IMR-90 (cell line): ENCODE results near the gene GLP2R. TPM values are rescaled to one million over a fixed set of nuclear protein-coding genes. Genes with fewer than 3 reads are reported as not detected.

ENCODE experiments used
- ATAC-seq: fragments of 200-7000 bp; cut with Tn5 transposase; 2 replicates; pipeline ENCODE4 v1.9.1; 2020; ENCODE audit warnings: low read depth, mild to moderate bottlenecking, moderate library complexity
- BruUV-seq: library from RNA; stranded (reverse); fragments of 400-500 nt; replicated peaks from 2 replicates; lab custom pipeline; 2021; lab: Mats Ljungman, UMichigan
- CTCF ChIA-PET: fragments of 300-600 bp; formaldehyde crosslinking; extraction: SDS; loops from one replicate; lab custom pipeline; 2021; ENCODE audit warnings: antibody characterized with exemption; lab: Yijun Ruan, JAX
- POLR2A ChIA-PET: fragments of 300-600 bp; sonication (Branson Sonifier 250); formaldehyde crosslinking; loops from one replicate; lab custom pipeline; 2022; ENCODE audit warnings: antibody characterized with exemption; ENCODE audit not compliant: unreplicated experiment; lab: Charles Lee
- DNase-seq: peaks from one replicate; pipeline ENCODE4 v3.0.0; 2013
- H2AFZ ChIP-seq: replicated peaks from 2 replicates; pipeline ENCODE3; 2013; ENCODE audit warnings: low read length, mild to moderate bottlenecking; ENCODE audit not compliant: poor library complexity
- H2AK5ac ChIP-seq: 2 replicates; pipeline ENCODE4 v1.6.1; 2013; ENCODE audit warnings: low read depth, low read length, inconsistent platforms
- H2AK9ac ChIP-seq: replicated peaks from 2 replicates; pipeline ENCODE3; 2013; ENCODE audit warnings: mild to moderate bottlenecking, low read depth, low read length, moderate library complexity; ENCODE audit not compliant: poor library complexity
- H2BK120ac ChIP-seq: 2 replicates; pipeline ENCODE4 v1.6.1; 2013; ENCODE audit warnings: low read depth, low read length, inconsistent platforms
- H2BK15ac ChIP-seq: 3 replicates; pipeline ENCODE4 v1.6.1; 2013; ENCODE audit warnings: low read depth, low read length, inconsistent platforms
- H2BK20ac ChIP-seq: 2 replicates; pipeline ENCODE4 v1.6.1; 2013; ENCODE audit warnings: low read depth, mild to moderate bottlenecking, inconsistent platforms, low read length, moderate library complexity
- H2BK5ac ChIP-seq: 2 replicates; pipeline ENCODE4 v1.6.1; 2013; ENCODE audit warnings: mild to moderate bottlenecking, low read depth, low read length, inconsistent platforms; ENCODE audit not compliant: poor library complexity, severe bottlenecking
- H3K14ac ChIP-seq: replicated peaks from 2 replicates; pipeline ENCODE4 v1.6.1; 2013; ENCODE audit warnings: low read depth, low read length, inconsistent platforms
- H3K18ac ChIP-seq: 2 replicates; pipeline ENCODE4 v1.6.1; 2013; ENCODE audit warnings: low read depth, low read length, control low read depth
- H3K23ac ChIP-seq: 2 replicates; pipeline ENCODE4 v1.6.1; 2013; ENCODE audit warnings: low read depth, low read length, inconsistent platforms
- H3K27ac ChIP-seq: 2 replicates; pipeline ENCODE4 v1.5.1; 2013; ENCODE audit warnings: mild to moderate bottlenecking, control low read depth, low read length; ENCODE audit not compliant: insufficient read depth
- H3K27me3 ChIP-seq: 2 replicates; pipeline ENCODE4 v1.6.1; 2013; ENCODE audit warnings: low read length; ENCODE audit not compliant: control insufficient read depth, insufficient read depth
- H3K36me3 ChIP-seq: 2 replicates; pipeline ENCODE4 v1.6.1; 2013; ENCODE audit warnings: low read length, mixed read lengths; ENCODE audit not compliant: control insufficient read depth, insufficient read depth
- H3K4ac ChIP-seq: 2 replicates; pipeline ENCODE4 v1.6.1; 2013; ENCODE audit warnings: low read depth, low read length, inconsistent platforms
- H3K4me1 ChIP-seq: 2 replicates; pipeline ENCODE4 v1.6.1; 2013; ENCODE audit warnings: low read length, mixed read lengths; ENCODE audit not compliant: control insufficient read depth, insufficient read depth
- H3K4me2 ChIP-seq: 2 replicates; pipeline ENCODE4 v1.6.1; 2013; ENCODE audit warnings: low read depth, mild to moderate bottlenecking, control low read depth, low read length, moderate library complexity
- H3K4me3 ChIP-seq: 2 replicates; pipeline ENCODE4 v1.5.1; 2013; ENCODE audit warnings: low read depth, mild to moderate bottlenecking, control low read depth, low read length, moderate library complexity; ENCODE audit not compliant: insufficient read depth
- H3K56ac ChIP-seq: 2 replicates; pipeline ENCODE4 v1.6.1; 2013; ENCODE audit warnings: low read length, inconsistent platforms; ENCODE audit not compliant: insufficient read depth; ENCODE audit errors: extremely low read depth
- H3K79me1 ChIP-seq, 2 experiments: 2 replicates each; pipeline ENCODE4 v1.6.1; 2013; ENCODE audit warnings: low read length in 2 of 2, inconsistent platforms in 1 of 2, low read depth in 1 of 2
- H3K9ac ChIP-seq: 2 replicates; pipeline ENCODE4 v1.6.1; 2013; ENCODE audit warnings: low read depth, low read length, control low read depth
- H3K9me1 ChIP-seq: 2 replicates; pipeline ENCODE4 v1.6.1; 2013; ENCODE audit warnings: low read length, inconsistent platforms; ENCODE audit not compliant: insufficient read depth
- H3K9me3 ChIP-seq: 2 replicates; pipeline ENCODE4 v1.6.1; 2013; ENCODE audit warnings: low read length; ENCODE audit not compliant: control insufficient read depth, insufficient read depth
- H4K20me1 ChIP-seq: 2 replicates; pipeline ENCODE4 v1.6.1; 2013; ENCODE audit warnings: low read length, inconsistent platforms; ENCODE audit not compliant: insufficient read depth
- H4K5ac ChIP-seq: 2 replicates; pipeline ENCODE4 v1.6.1; 2013; ENCODE audit warnings: mild to moderate bottlenecking, low read depth, low read length, control low read depth
- H4K8ac ChIP-seq, 2 experiments: 2 replicates each; pipeline ENCODE4 v1.6.1; 2013; ENCODE audit warnings: low read depth in 2 of 2, low read length in 2 of 2, control low read depth in 1 of 2, inconsistent platforms in 1 of 2
- H4K91ac ChIP-seq: 2 replicates; pipeline ENCODE4 v1.6.1; 2013; ENCODE audit warnings: low read depth, low read length, inconsistent platforms; ENCODE audit not compliant: insufficient read depth
- BHLHE40 ChIP-seq: fragments of 150-350 bp; IDR thresholded peaks from 2 replicates; pipeline ENCODE4 v1.6.1; 2016; ENCODE audit warnings: mild to moderate bottlenecking, low read depth, low read length
- CEBPB ChIP-seq: IDR thresholded peaks from 2 replicates; pipeline ENCODE4 v1.6.1; 2012; ENCODE audit warnings: low read depth, low read length, improper control_type of control experiment
- CHD1 ChIP-seq: IDR thresholded peaks from 2 replicates; pipeline ENCODE4 v1.6.1; 2012; ENCODE audit warnings: low read depth, low read length, improper control_type of control experiment
- FOS ChIP-seq: fragments of 150-350 bp; IDR thresholded peaks from 2 replicates; pipeline ENCODE4 v1.6.1; 2016; ENCODE audit warnings: low read depth, low read length
- MAFK ChIP-seq: IDR thresholded peaks from 2 replicates; pipeline ENCODE4 v1.6.1; 2012; ENCODE audit warnings: low read depth, low read length, improper control_type of control experiment
- MXI1 ChIP-seq: IDR thresholded peaks from 2 replicates; pipeline ENCODE4 v1.6.1; 2012; ENCODE audit warnings: low read depth, mild to moderate bottlenecking, low read length, moderate library complexity, borderline replicate concordance
- NFE2L2 ChIP-seq: fragments of 150-350 bp; IDR thresholded peaks from 2 replicates; pipeline ENCODE4 v1.6.1; 2016; ENCODE audit warnings: low read depth, mild to moderate bottlenecking, low read length
- POLR2A ChIP-seq: IDR thresholded peaks from 2 replicates; pipeline ENCODE4 v1.6.1; 2012; ENCODE audit warnings: mild to moderate bottlenecking, low read depth, low read length
- RAD21 ChIP-seq: IDR thresholded peaks from 2 replicates; pipeline ENCODE4 v1.6.1; 2012; ENCODE audit warnings: low read length, improper control_type of control experiment
- RCOR1 ChIP-seq: IDR thresholded peaks from 2 replicates; pipeline ENCODE4 v1.6.1; 2012; ENCODE audit warnings: mild to moderate bottlenecking, low read length, improper control_type of control experiment; ENCODE audit not compliant: insufficient replicate concordance
- RFX5 ChIP-seq: IDR thresholded peaks from 2 replicates; pipeline ENCODE4 v1.8.0; 2012; ENCODE audit warnings: low read depth, mild to moderate bottlenecking, low read length, moderate library complexity
- SMC3 ChIP-seq: fragments of 150-350 bp; IDR thresholded peaks from 2 replicates; pipeline ENCODE4 v1.6.1; 2016; ENCODE audit warnings: low read depth, mild to moderate bottlenecking, antibody characterized with exemption, low read length, moderate library complexity
- WGBS, 2 experiments: methylation state at CpG; one replicate each; pipeline versions ENCODE4 v1.1.5 to v1.1.7; 2013; ENCODE audit warnings: missing lambda C conversion rate in 2 of 2; ENCODE audit not compliant: insufficient read length in 1 of 2; ENCODE audit errors: extremely low coverage in 2 of 2; 5-methylcytosine and 5-hydroxymethylcytosine counted together
- dilution Hi-C: fragments of 300-500 bp; cut with HindIII; formaldehyde crosslinking; loops from one replicate; pipeline ENCODE4 v1.14.3; 2018; ENCODE audit warnings: low sequenced_read_pairs; ENCODE audit not compliant: unreplicated experiment
- in situ Hi-C: fragments of 300-500 bp; cut with MboI; formaldehyde crosslinking; loops from 3 replicates; pipeline ENCODE4 v1.14.3; 2019; ENCODE audit warnings: low sequenced_read_pairs, inconsistent platforms, mixed read lengths
- intact Hi-C: fragments of 100-400 bp; cut with micrococcal nuclease; formaldehyde crosslinking; loops from 2 replicates; pipeline ENCODE4 v1.10.0; 2022
- polyA plus RNA-seq, 3 experiments: library from polyadenylated mRNA; depleted of rRNA; stranded (reverse); fragments of >200 nt; gene quantifications; 2 replicates each; pipeline ENCODE4 v1.2.3, GENCODE V29; 2012; ENCODE audit warnings: low replicate concordance in 1 of 3
- total RNA-seq: library from RNA; depleted of rRNA; stranded (reverse); fragments of >200 nt; gene quantifications from 2 replicates; pipeline ENCODE4 v1.2.3, GENCODE V29; 2012
- TF ChIP-seq, protein P1 (sequence below): fragments of 150-350 bp; IDR thresholded peaks from 2 replicates; pipeline ENCODE4 v1.6.1; 2017; ENCODE audit warnings: mild to moderate bottlenecking, antibody characterized with exemption, low read length, low read depth
- TF ChIP-seq, protein P2 (sequence below): fragments of 150-350 bp; IDR thresholded peaks from 2 replicates; pipeline ENCODE4 v1.6.1; 2016; ENCODE audit warnings: low read depth, mild to moderate bottlenecking, low read length, moderate library complexity, borderline replicate concordance
- TF ChIP-seq, protein P3 (sequence below): conservative IDR thresholded peaks from 2 replicates; pipeline ENCODE4 v1.5.1; 2012; ENCODE audit warnings: mild to moderate bottlenecking, low read depth, low read length, improper control_type of control experiment

GLP2R gene
- total and polyA plus RNA-seq, 2 of the 4 experiments (the other 2 are of a cell fraction): 0.07 TPM; not detected in 1

DNA sequence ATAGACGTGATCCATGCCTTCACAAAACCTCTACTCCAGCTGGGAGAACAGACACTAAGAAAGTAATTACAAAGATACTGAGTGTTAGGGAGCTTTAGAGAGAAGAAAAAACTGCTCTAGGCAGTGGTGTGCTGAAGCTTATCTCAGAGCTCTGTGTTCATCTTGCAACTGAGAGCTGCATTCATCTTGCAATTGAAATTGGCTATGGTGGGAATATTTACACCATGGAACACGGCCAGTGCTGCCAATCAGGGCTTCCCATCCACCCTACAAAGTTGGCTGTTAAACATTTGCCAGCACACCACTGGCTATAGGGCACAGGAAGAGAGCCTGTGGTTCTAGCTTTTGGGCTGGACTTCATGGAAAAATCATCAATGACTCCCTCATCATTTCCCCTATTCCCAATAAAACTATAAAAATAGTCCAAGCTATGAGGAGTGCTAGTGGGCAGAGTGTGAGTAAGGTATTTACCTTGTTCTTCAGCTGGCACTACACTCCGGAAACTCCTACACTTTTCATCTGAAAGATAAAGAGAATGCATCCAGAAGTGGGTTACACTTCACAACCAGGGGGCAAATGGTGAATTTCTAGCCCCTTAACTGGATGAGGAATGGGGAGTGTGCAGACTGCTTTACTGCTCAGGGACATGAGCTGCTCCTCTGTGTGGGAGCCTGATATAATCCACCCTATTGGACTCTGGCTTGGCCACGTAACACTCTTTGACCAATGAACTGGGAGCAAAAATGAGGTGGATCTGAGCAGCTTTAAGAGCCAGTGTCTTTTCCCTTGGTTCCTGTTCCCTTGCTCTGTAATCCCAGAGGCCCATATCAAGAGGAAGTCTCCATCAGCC lies 15.4 kb upstream of the GLP2R start:
- Histone ChIP-seq H4K8ac (no peak overlapping the region), H4K20me1 (no peaks in the 10 kb centered on the region), H3K9me3 (peaks cover 4% of the 10 kb centered on the region; the same call in 1 of the 2 replicates), H3K9me1 (no peaks in the 10 kb centered on the region), H3K4me2 (no peak overlapping the region), H3K14ac (no peak overlapping the region), H3K27me3 (no peaks in the 10 kb centered on the region), H3K79me1 (no peaks in the 10 kb centered on the region), H3K56ac (no peak overlapping the region), H4K91ac (no peak overlapping the region), H3K27ac (no peak overlapping the region), H2AK5ac (no peak overlapping the region), H3K36me3 (no peaks in the 10 kb centered on the region), H4K5ac (no peak overlapping the region), H2BK20ac (no peak overlapping the region), H2AK9ac (no peak overlapping the region), H3K4me3 (no peak overlapping the region), H2BK120ac (no peak overlapping the region), H3K4me1 (no peaks in the 10 kb centered on the region), H3K4ac (no peak overlapping the region), H3K9ac (no peak overlapping the region), H2BK5ac (no peak overlapping the region), H3K23ac (no peak overlapping the region), H3K18ac (no peak overlapping the region), H2AFZ (no peak overlapping the region), H2BK15ac (no peak overlapping the region)
- in situ Hi-C loops: no loop called here
- intact Hi-C loops: no loop called here
- dilution Hi-C loops: no loop called here
- WGBS, 2 experiments: no CpG with 5 or more reads among the region's 4 CpGs
- POLR2A ChIA-PET: no interaction called here
- no TSS peak for BruUV-seq
- TF ChIP-seq, protein P1, sequence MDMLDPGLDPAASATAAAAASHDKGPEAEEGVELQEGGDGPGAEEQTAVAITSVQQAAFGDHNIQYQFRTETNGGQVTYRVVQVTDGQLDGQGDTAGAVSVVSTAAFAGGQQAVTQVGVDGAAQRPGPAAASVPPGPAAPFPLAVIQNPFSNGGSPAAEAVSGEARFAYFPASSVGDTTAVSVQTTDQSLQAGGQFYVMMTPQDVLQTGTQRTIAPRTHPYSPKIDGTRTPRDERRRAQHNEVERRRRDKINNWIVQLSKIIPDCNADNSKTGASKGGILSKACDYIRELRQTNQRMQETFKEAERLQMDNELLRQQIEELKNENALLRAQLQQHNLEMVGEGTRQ: no peak
- TF ChIP-seq RFX5: no peak
- no peak for TF ChIP-seq CEBPB
- TF ChIP-seq, protein P2, sequence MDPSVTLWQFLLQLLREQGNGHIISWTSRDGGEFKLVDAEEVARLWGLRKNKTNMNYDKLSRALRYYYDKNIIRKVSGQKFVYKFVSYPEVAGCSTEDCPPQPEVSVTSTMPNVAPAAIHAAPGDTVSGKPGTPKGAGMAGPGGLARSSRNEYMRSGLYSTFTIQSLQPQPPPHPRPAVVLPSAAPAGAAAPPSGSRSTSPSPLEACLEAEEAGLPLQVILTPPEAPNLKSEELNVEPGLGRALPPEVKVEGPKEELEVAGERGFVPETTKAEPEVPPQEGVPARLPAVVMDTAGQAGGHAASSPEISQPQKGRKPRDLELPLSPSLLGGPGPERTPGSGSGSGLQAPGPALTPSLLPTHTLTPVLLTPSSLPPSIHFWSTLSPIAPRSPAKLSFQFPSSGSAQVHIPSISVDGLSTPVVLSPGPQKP: no peak
- TF ChIP-seq BHLHE40: no peak
- TF ChIP-seq RAD21: no peak
- no peak for TF ChIP-seq CHD1
- no peak for TF ChIP-seq POLR2A
- TF ChIP-seq NFE2L2: no peak
- TF ChIP-seq MAFK: no peak
- no peak for TF ChIP-seq RCOR1
- no peak for TF ChIP-seq MXI1
- TF ChIP-seq, protein P3, sequence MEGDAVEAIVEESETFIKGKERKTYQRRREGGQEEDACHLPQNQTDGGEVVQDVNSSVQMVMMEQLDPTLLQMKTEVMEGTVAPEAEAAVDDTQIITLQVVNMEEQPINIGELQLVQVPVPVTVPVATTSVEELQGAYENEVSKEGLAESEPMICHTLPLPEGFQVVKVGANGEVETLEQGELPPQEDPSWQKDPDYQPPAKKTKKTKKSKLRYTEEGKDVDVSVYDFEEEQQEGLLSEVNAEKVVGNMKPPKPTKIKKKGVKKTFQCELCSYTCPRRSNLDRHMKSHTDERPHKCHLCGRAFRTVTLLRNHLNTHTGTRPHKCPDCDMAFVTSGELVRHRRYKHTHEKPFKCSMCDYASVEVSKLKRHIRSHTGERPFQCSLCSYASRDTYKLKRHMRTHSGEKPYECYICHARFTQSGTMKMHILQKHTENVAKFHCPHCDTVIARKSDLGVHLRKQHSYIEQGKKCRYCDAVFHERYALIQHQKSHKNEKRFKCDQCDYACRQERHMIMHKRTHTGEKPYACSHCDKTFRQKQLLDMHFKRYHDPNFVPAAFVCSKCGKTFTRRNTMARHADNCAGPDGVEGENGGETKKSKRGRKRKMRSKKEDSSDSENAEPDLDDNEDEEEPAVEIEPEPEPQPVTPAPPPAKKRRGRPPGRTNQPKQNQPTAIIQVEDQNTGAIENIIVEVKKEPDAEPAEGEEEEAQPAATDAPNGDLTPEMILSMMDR: no peak
- TF ChIP-seq SMC3: no peak
- TF ChIP-seq FOS: no peak
- no peak for DNase-seq
- ATAC-seq: no peak
- CTCF ChIA-PET: interaction anchor here (0.6 kb wide), 1 partner anchor 232 kb away, joined by 3 read pairs; no protein-coding TSS in a partner anchor
